RKO (cell line): ENCODE results near the gene GAS5.
A peak's percentile ranks its signal among the peaks of the same experiment; 100 is the strongest.
"Not testable (repeated sequence)": the region's sequence is repeated elsewhere in the genome, so short reads cannot be mapped to it uniquely, and the experiment has no call there.

Experiments
- DNase-seq: peaks from one replicate; pipeline ENCODE4 v3.0.0-alpha.2; 2016; ENCODE audit warnings: low spot score

GAS5 gene

DNA sequence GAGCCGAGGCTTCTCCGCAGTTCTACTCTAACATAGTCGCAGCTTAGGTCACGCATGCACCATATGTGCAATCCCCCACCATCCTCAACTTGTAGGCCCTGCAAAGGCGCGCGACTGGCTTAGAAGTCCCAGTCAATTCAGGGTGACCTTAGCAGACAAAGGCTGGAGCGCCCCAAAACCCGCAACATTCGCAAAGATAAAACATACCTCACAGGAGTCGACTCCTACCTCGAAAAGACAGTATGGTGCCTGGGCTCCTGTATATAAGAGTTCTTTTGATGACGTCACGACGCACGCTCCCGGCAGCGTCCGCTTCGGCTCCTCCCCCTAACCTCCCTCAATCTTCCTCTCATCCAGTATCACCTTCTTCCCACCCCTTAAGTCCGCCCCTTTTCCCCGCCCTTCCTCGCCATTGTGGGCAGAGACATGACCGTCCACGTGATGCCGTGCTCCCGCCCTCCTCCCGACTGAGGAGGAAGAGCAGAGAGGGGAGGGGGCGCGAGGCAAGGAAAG, at the start of gene GAS5:
Gene GAS5 (minus strand): TSS at position 237 of the 513 bp plus-strand sequence.
- DNase-seq = peak; percentile 99

- DNase-seq = no peak
Observed at GRCh38 chr1:173917149-173917548, 49.4 kb upstream of the GAS5 start, which contains the start of gene SERPINC1. TSS of gene SERPINC1 (minus strand) at chr1:173917327. CDS start at chr1:173917259, 68 bp downstream.

- no peak for DNase-seq
Observed at GRCh38 chr1:173916667-173917066, 48.9 kb upstream of the GAS5 start.

- no peak for DNase-seq
Observed at GRCh38 chr1:173915596-173915995, 47.8 kb upstream of the GAS5 start.

DNA sequence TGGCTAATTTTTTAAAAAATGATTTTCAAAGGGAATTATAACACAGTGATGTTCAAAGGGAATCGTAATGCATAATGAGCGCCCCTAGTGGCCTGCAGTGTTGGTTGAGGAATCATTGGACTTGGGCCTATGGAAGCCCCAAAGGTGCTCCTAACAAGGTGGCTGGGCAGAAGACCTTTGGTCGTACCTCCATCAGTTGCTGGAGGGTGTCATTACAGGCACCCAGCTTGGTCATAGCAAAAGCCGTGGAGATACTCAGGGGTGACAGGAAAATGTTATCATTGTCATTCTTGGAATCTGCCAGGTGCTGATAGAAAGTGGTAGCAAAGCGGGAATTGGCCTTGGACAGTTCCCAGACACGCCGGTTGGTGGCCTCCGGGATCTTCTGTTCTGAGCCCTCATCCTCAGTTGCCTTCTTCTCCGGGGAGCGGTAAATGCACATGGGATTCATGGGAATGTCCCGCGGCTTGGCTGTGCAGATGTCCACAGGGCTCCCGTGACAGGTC, 46.6 kb upstream of the GAS5 start:
- DNase-seq = peak; percentile 40

GRCh38 chr1:173913111-173913510, 45.3 kb upstream of the GAS5 start:
- no peak for DNase-seq

DNA sequence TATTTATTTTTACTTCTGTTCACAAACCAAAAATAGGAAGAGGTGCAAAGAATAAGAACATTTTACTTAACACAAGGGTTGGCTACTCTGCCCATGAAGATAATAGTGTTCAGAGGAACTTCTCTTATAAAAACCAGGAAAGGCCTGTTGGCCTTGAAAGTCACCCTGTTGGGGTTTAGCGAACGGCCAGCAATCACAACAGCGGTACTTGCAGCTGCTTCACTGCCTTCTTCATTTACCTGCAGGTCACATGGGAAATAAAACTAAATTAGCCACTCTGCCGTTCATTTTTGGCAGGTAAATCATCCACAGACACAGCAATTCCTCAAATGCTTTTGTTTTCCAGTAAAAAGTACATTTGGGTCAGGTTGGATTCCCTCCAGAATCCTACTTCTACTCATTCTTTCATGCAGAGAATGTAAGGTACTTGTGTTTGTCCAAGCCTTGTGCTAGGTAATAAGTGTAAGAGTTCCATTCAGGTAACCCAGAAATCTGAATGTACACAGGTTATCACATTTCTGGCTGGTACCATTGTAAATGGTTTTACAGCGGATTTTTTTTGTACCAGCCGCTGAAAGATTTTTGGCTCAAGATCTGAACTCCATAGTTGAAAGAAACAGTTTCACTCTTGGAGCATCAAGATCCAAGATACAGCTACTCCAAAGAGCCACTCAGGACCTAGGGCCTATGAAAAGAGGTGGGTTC, 36.2 kb upstream of the GAS5 start:
- no peak for DNase-seq

GRCh38 chr1:173900992-173901391, 33.2 kb upstream of the GAS5 start:
- no peak for DNase-seq

GRCh38 chr1:173900427-173900826, 32.6 kb upstream of the GAS5 start:
- no peak for DNase-seq

DNA sequence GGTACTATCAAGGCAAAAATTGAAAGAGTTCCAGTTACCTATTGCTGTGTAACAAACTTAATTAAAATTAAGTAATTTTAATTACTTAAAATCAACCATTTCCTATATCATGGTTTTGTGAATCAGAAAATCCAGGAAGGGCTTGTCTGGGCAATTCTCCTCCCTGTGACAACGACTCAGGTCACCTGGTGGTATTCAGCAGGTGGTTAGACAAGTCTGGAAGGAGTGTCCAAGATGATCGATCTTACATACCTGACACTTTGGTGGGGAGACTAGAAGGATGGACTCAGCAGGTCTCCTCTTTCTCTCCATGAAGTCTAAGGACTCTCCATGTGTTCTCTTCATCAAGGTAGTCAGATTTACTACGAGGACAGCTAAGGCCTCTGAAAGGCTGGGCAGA, 26.4 kb upstream of the GAS5 start:
- DNase-seq = no peak

- no peak for DNase-seq
Observed at GRCh38 chr1:173893611-173894010, 25.8 kb upstream of the GAS5 start.

- no peak for DNase-seq
Observed at GRCh38 chr1:173889885-173890284, 22.1 kb upstream of the GAS5 start.

- DNase-seq = no peak
Observed at GRCh38 chr1:173888749-173889148, 21.0 kb upstream of the GAS5 start.

GRCh38 chr1:173887627-173888026, 19.8 kb upstream of the GAS5 start:
- DNase-seq = no peak

DNA sequence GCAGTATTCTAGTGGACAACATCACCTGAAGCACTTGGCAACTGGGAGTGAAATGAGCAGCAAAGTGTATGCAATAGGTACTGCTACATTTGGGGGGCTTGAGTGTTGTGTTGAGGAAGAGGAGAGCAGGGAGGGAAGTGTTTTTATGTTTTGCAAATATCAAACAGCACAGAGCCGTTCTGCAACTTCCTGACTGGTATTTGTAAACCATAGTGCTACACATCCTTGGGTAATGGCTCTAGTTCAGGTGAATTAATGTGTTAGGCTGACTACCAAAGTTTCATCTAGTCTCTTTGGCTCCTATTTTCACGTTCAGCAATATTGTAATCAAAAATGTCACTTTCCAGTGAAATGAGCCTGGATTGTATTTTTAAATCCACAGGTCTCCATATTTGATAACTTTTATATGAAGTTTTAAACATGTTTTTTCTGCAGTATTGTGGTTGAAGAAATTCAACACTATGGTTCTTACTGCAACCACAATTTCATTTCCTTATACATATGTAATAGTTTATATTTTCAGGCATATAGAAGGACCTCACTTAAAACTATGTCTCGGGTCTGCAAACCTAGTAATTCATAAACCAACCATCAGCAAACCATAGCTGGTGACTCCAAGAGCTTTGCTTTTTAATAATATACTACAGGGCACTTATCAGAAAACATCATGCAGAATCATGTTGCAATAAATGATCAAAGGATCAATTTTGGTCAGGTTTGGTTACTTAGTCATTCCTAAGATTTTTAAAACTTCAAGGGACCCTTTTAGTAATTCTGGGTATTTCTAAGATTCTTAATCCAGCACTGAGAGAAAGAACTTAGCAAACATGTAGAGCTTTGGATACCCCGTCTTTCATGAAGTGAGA, 19.2 kb upstream of the GAS5 start:
- no peak for DNase-seq

DNA sequence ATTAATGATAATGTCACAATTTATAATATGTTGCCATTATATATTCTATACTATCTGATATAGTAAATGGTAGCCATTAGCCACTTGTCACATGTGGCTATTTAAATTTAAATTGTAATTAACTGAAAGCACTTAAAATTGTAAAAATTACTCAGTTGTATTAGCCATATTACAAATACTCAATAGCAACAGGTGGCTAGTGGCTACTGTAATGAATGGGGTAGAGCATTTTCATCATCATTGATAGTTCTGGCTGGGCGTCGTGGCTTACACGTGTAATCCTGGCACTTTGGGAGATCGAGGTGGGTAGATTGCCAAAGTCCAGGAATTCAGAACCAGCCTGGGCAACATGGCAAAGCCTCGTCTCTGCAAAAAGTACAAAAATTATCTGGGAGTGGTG, 16.9 kb upstream of the GAS5 start:
- no peak for DNase-seq

GRCh38 chr1:173881117-173881516, 13.3 kb upstream of the GAS5 start:
- not testable (repeated sequence) for DNase-seq

GRCh38 chr1:173878251-173878650, 10.5 kb upstream of the GAS5 start:
- no peak for DNase-seq

GRCh38 chr1:173876732-173877131, 8.9 kb upstream of the GAS5 start:
- DNase-seq = no peak

- DNase-seq = no peak
Observed at GRCh38 chr1:173871500-173871899, 3.7 kb upstream of the GAS5 start.

- DNase-seq = no peak
Observed at GRCh38 chr1:173871091-173871490, 3.3 kb upstream of the GAS5 start.

- DNase-seq = no peak
Observed at GRCh38 chr1:173870252-173871075, 2.7 kb upstream of the GAS5 start.
